ENCODE data around the gene CDH8.

CDH8 gene

DNA sequence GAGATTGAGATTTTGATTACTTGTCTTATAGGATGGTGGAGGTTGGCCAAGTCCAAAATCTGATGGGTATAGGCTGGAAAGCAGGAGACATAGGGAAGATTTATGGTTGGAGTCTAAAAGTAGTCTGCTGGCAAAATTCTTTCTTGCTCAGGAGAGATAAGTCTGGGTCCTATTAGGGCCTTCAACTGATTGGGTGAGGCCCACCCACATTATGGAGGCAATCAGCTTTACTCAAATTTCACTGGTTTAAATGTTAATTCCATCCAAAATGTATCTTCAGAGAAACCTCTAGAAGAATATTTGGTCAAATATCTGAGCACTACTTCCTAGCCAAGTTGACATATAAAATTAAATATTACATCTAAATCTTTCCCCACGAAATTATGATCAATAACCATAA lies 31.7 kb upstream of the CDH8 start:
- Histone ChIP-seq H3K4me3 (ENCODE audit: low read depth, low read length) (no peak overlapping the region), H3K27ac (no peak overlapping the region), H3K27me3 (ENCODE audit: insufficient read depth, low read depth, severe bottlenecking) (peaks cover 8% of the 10 kb centered on the region), H3K36me3 (no peaks in the 10 kb centered on the region), H3K9me3 (ENCODE audit: severe bottlenecking) (no peaks in the 10 kb centered on the region)
- TF ChIP-seq, protein P1, sequence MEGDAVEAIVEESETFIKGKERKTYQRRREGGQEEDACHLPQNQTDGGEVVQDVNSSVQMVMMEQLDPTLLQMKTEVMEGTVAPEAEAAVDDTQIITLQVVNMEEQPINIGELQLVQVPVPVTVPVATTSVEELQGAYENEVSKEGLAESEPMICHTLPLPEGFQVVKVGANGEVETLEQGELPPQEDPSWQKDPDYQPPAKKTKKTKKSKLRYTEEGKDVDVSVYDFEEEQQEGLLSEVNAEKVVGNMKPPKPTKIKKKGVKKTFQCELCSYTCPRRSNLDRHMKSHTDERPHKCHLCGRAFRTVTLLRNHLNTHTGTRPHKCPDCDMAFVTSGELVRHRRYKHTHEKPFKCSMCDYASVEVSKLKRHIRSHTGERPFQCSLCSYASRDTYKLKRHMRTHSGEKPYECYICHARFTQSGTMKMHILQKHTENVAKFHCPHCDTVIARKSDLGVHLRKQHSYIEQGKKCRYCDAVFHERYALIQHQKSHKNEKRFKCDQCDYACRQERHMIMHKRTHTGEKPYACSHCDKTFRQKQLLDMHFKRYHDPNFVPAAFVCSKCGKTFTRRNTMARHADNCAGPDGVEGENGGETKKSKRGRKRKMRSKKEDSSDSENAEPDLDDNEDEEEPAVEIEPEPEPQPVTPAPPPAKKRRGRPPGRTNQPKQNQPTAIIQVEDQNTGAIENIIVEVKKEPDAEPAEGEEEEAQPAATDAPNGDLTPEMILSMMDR (IDR thresholded peaks at IDR 0.05; ENCODE audit: low read depth, low read length): no peak
- no peak for DNase-seq

DNA sequence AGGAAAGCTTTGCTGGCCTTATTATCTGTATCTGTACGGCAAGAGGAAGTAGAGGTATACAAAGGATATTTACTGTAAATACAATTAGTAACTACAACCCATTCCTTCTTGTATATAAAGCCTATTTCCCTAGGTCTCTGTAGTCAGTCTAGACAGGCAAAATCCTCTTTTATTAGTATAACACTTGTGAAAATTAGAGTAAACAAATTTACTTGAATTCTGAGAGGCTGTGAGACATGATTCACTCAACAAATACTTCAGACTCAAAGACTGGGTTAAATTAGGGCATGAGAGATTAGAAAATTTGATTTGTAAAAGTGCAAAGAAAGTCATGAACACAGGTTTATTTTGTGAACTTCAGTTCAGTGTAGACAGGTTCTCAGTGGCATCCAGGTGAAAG lies 30.9 kb upstream of the CDH8 start:
- H3K27me3 ChIP-seq (ENCODE audit: insufficient read depth, low read depth, severe bottlenecking): peaks cover 8% of the 10 kb centered on the region
- H3K27ac ChIP-seq: no peak overlapping the region
- no peaks in the 10 kb centered on the region for H3K9me3 ChIP-seq (ENCODE audit: severe bottlenecking)
- DNase-seq: no peak
- TF ChIP-seq, protein P1 (IDR thresholded peaks at IDR 0.05; ENCODE audit: low read depth, low read length): no peak
- H3K4me3 ChIP-seq (ENCODE audit: low read depth, low read length): no peak overlapping the region
- H3K36me3 ChIP-seq: no peaks in the 10 kb centered on the region

GRCh38 chr16:62066747-62067146 lies 30.5 kb upstream of the CDH8 start:
- Histone ChIP-seq H3K27me3 (ENCODE audit: insufficient read depth, low read depth, severe bottlenecking) (peaks cover 8% of the 10 kb centered on the region), H3K36me3 (no peaks in the 10 kb centered on the region), H3K9me3 (ENCODE audit: severe bottlenecking) (no peaks in the 10 kb centered on the region), H3K27ac (no peak overlapping the region), H3K4me3 (ENCODE audit: low read depth, low read length) (no peak overlapping the region)
- no peak for DNase-seq
- TF ChIP-seq, protein P1 (IDR thresholded peaks at IDR 0.05; ENCODE audit: low read depth, low read length): no peak

DNA sequence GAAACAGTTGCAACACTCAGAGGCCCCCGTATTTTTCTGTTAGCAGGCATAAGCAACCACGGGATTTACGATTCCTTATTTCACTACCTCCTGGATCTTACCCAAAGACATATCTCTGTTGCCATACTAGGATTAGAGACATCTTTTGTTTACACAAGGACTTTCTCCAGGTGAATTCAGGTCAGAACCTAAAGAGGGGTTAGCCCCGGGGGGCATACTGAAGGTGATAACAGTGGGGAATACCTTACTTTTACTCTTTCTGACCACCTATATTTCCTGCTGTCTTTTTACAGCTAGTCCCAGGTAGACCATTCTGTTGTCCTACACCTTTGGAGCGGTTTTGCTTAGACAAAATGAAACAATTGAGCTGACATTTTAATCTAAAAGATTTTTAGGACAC lies 27.9 kb upstream of the CDH8 start:
- no peaks in the 10 kb centered on the region for H3K36me3 ChIP-seq
- H3K27me3 ChIP-seq (ENCODE audit: insufficient read depth, low read depth, severe bottlenecking): peaks cover 5% of the 10 kb centered on the region
- H3K4me3 ChIP-seq (ENCODE audit: low read depth, low read length): no peak overlapping the region
- TF ChIP-seq, protein P1 (IDR thresholded peaks at IDR 0.05; ENCODE audit: low read depth, low read length): no peak
- DNase-seq: no peak
- H3K27ac ChIP-seq: no peak overlapping the region
- no peaks in the 10 kb centered on the region for H3K9me3 ChIP-seq (ENCODE audit: severe bottlenecking)

DNA sequence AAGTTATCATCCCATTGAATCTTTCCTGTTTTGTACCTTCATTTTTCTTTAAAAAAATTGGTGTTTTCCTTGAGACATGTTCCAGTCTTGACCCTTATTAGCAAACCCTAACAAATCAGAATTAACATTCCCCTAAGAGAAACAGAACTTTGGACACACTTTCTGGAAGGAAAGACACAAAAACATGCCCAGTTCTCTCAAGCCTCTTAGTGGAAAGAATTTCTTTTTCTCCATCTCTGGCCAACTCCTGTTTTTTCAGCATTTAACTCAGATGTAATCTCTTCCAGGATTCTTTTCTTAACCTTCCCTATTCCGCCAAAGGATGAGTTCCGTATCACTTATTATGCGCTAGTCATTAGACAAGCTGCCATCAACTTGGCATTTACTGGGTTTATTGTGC lies 23.9 kb upstream of the CDH8 start:
- H3K4me3 ChIP-seq (ENCODE audit: low read depth, low read length): no peak overlapping the region

GRCh38 chr16:62059527-62059926 lies 23.3 kb upstream of the CDH8 start:
- no peak overlapping the region for H3K4me3 ChIP-seq (ENCODE audit: low read depth, low read length)

More for the DNA sequence above, 23.9 kb upstream of the CDH8 start:
- no peak overlapping the region for H3K27ac ChIP-seq
- no peaks in the 10 kb centered on the region for H3K36me3 ChIP-seq
- no peak for DNase-seq
- no peaks in the 10 kb centered on the region for H3K9me3 ChIP-seq (ENCODE audit: severe bottlenecking)
- TF ChIP-seq, protein P1 (IDR thresholded peaks at IDR 0.05; ENCODE audit: low read depth, low read length): no peak
- peaks cover 11% of the 10 kb centered on the region for H3K27me3 ChIP-seq (ENCODE audit: insufficient read depth, low read depth, severe bottlenecking)

More at GRCh38 chr16:62059527-62059926, 23.3 kb upstream of the CDH8 start:
- H3K9me3 ChIP-seq (ENCODE audit: severe bottlenecking): no peaks in the 10 kb centered on the region
- peaks cover 13% of the 10 kb centered on the region for H3K27me3 ChIP-seq (ENCODE audit: insufficient read depth, low read depth, severe bottlenecking)
- DNase-seq: no peak
- H3K27ac ChIP-seq: no peak overlapping the region
- TF ChIP-seq, protein P1 (IDR thresholded peaks at IDR 0.05; ENCODE audit: low read depth, low read length): no peak
- no peaks in the 10 kb centered on the region for H3K36me3 ChIP-seq
